Effector memory CD4-positive, alpha-beta T cell (primary cell): ENCODE data around the gene ASB10.

Source experiments
- DNase-seq, 3 donors: peaks; one replicate each; pipeline ENCODE4 v3.0.0-alpha.2; 2020
- H3K27ac ChIP-seq: 2 replicates; pipeline ENCODE4 v1.7.0; 2013; ENCODE audit warnings: mild to moderate bottlenecking, low read length, moderate library complexity; ENCODE audit not compliant: insufficient read depth, poor library complexity, severe bottlenecking
- H3K27me3 ChIP-seq: replicated peaks from 2 replicates; pipeline ENCODE4 v1.7.0; 2013; ENCODE audit warnings: mild to moderate bottlenecking, low read length; ENCODE audit not compliant: insufficient read depth, control insufficient read depth, poor library complexity, severe bottlenecking
- H3K36me3 ChIP-seq: 2 replicates; pipeline ENCODE4 v1.7.0; 2013; ENCODE audit warnings: mild to moderate bottlenecking, low read length, moderate library complexity; ENCODE audit not compliant: control insufficient read depth, insufficient read depth
- H3K4me1 ChIP-seq: 2 replicates; pipeline ENCODE4 v1.7.0; 2013; ENCODE audit warnings: low read length, mild to moderate bottlenecking; ENCODE audit not compliant: control insufficient read depth, insufficient read depth, poor library complexity, severe bottlenecking
- H3K4me3 ChIP-seq: 2 replicates; pipeline ENCODE4 v1.7.0; 2013; ENCODE audit warnings: low read length, low read depth, mild to moderate bottlenecking; ENCODE audit not compliant: insufficient read depth, poor library complexity, severe bottlenecking
- H3K9me3 ChIP-seq: 2 replicates; pipeline ENCODE4 v1.7.0; 2013; ENCODE audit warnings: mild to moderate bottlenecking, low read length, moderate library complexity; ENCODE audit not compliant: control insufficient read depth

ASB10 gene

DNA sequence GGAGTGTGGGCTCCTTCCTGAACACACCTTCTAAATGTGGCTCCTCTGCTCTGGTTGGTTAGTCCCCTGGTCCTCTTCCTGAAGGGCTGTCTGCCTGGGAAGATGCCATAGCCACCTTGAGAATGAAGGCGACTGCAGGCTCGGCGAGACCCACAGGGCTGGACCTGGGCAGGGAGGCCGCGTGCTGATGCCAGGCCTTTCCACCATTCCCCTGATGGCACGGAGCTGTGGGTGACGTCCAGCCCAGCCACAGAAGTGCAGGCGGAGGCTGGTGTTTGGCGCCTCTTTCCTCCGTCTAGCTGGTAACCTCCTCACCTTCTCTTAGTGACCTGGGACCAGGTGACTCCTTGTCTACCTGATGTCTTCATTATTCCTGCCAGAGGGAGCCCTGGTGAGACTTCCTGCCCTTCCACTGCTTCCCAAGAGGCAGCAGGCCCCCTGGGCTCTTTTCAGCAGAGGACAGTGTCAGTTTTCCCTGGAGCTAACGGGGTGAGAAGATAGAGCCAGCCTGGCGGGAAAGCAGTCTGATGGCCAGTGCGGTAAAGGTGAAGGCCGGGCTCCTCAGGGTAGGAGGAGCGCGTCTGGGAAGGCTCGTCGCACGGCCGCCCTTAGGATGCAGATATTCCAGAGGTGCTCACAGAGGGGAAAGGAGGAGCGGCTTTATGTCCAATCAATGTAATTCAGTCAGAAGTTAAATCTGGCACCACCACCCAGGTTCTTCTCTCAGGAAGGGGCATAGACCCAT lies 54.4 kb downstream of the ASB10 start:
- H3K36me3 ChIP-seq = peaks cover 26% of the 10 kb centered on the region
- DNase-seq = no peak

GRCh38 chr7:151131592-151132293 lies 55.3 kb downstream of the ASB10 start:
- Histone ChIP-seq H3K36me3 (peaks cover 26% of the 10 kb centered on the region), H3K27me3 (no peaks in the 10 kb centered on the region), H3K4me3 (no peak overlapping the region), H3K4me1 (no peaks in the 10 kb centered on the region), H3K9me3 (no peaks in the 10 kb centered on the region), H3K27ac (no peak overlapping the region)
- no peak for DNase-seq

More for the DNA sequence above, 54.4 kb downstream of the ASB10 start:
- Histone ChIP-seq H3K27ac (no peak overlapping the region), H3K9me3 (no peaks in the 10 kb centered on the region), H3K4me1 (no peaks in the 10 kb centered on the region), H3K4me3 (no peak overlapping the region), H3K27me3 (no peaks in the 10 kb centered on the region)

DNA sequence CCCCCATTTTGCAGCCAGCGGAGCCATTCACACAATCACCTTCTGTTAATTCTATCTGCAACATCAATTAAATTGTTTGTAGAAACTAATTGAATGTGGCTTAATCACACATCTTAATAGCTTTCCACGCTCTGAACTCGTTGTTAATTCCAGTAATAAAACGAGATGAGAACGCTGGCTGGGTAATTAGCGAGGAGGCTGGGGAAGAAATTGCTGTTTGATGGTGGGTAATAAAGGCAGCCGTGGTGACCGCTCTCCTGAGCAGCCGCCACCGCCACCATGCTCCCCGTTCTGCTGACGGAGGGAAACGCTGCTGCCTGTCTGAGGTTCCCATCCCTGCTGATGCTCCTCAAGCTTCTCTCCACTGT lies 55.8 kb downstream of the ASB10 start:
- no peak for DNase-seq
- peaks cover 24% of the 10 kb centered on the region for H3K36me3 ChIP-seq
- no peaks in the 10 kb centered on the region for H3K27me3 ChIP-seq
- H3K4me1 ChIP-seq = no peaks in the 10 kb centered on the region
- no peak overlapping the region for H3K4me3 ChIP-seq
- H3K27ac ChIP-seq = no peak overlapping the region
- no peaks in the 10 kb centered on the region for H3K9me3 ChIP-seq

DNA sequence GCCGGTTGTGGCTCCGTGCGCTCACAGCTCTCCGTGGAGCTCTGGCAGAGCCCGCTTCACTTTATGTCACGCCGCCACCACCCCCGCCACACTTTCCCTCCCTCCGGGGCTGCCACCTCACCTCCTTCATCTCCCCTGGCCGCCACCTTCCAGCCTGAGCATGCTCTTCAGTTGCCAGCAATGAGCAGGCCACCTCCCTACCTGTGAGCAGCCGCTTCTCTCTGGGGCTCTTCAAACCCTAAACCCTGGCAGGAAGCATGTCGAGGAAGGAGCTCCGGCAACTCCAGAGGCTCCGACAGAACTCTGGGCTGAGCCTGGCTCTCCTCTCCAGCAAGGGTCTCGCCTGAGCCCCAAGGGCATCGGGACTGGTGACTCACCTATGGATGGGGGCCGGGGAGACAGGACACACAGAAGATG lies 56.3 kb downstream of the ASB10 start:
- Histone ChIP-seq H3K27me3 (no peaks in the 10 kb centered on the region), H3K27ac (no peak overlapping the region), H3K36me3 (peaks cover 20% of the 10 kb centered on the region), H3K4me1 (no peaks in the 10 kb centered on the region), H3K4me3 (no peak overlapping the region), H3K9me3 (no peaks in the 10 kb centered on the region)
- no peak for DNase-seq

DNA sequence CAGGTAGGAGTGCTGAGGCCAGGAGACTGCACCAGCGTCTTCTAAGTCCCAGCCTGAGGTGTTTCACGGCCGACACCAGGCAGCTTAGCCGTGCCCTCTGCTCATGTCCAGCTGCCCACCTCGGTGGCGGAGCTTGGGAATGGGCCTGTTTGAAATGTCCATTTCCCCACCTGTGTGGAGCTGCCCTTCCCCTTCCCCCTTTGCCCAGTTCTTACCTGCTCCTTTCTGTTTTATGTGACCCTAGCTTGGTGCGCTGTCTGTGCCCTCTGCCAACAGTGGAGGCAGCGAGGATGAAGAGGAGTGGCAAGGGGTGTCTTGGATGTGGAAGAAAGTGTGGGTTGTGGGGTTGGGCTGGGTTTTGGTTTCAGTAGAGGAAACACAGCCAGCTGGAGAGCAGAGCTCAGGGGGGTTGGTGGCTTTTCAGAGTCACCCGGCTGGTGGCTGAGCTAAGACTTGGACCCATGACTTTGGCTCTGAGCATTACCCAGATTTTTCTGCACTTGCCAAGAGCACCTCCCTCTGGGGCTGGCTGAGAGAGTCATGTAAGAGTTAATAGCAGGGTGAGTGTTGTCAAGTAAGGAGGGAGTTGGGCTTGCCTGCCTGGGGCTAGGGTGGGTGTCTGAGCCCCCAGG lies 57.0 kb downstream of the ASB10 start:
- Histone ChIP-seq H3K4me1 (no peaks in the 10 kb centered on the region), H3K9me3 (no peaks in the 10 kb centered on the region), H3K27ac (no peak overlapping the region), H3K4me3 (no peak overlapping the region), H3K36me3 (peaks cover 20% of the 10 kb centered on the region), H3K27me3 (no peaks in the 10 kb centered on the region)
- DNase-seq = no peak

- H3K9me3 ChIP-seq = no peaks in the 10 kb centered on the region
- no peaks in the 10 kb centered on the region for H3K27me3 ChIP-seq
- no peak for DNase-seq
- H3K27ac ChIP-seq = no peak overlapping the region
- no peak overlapping the region for H3K4me3 ChIP-seq
- peaks cover 17% of the 10 kb centered on the region for H3K36me3 ChIP-seq
- H3K4me1 ChIP-seq = no peaks in the 10 kb centered on the region
These were observed 57.7 kb downstream of the ASB10 start for GRCh38 chr7:151129117-151129959.

DNA sequence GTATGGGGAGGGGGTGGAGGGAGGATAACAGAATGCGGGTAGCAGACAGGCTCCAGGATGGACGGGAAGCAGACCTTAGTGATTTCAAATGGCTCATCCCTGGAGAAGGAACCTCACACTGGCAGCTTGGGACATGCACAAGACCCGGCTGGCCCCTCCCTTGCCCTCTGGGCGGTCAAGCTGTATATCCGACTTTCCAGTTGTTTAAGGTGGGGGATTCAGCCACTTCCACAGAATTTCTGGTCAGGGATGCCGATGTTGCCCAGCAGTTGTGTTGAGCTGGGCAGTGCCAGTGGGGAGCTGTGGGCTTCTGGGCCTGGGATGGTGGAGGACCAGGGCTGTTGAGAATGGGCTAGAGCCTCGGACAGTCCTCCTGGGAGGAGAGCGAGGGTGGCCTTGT lies 58.3 kb downstream of the ASB10 start:
- no peaks in the 10 kb centered on the region for H3K27me3 ChIP-seq
- H3K4me1 ChIP-seq = no peaks in the 10 kb centered on the region
- H3K27ac ChIP-seq = no peak overlapping the region
- no peaks in the 10 kb centered on the region for H3K9me3 ChIP-seq
- H3K4me3 ChIP-seq = no peak overlapping the region
- H3K36me3 ChIP-seq = peaks cover 17% of the 10 kb centered on the region
- DNase-seq = no peak

DNA sequence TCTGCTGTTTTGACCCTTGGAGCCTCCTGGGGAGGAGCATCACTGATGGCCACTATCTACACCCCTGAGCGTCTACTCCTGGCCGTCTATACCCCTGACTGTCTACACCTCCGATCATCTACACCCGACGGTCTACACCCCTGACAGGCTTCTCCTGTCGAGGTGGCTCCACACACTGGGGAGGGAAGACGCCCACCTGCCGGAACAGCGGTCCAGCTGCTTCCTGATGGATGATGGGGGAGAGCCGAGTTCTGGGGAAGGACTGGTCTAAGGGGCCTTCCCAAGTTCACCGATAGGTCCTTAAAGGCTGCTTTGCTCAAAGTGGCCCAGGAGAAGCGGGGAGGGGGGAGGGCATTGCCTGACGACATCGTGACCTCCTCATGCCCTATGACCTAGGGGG lies 58.9 kb downstream of the ASB10 start:
- H3K4me3 ChIP-seq = no peak overlapping the region
- H3K36me3 ChIP-seq = peaks cover 17% of the 10 kb centered on the region
- H3K4me1 ChIP-seq = no peaks in the 10 kb centered on the region
- no peak for DNase-seq
- H3K27ac ChIP-seq = no peak overlapping the region
- H3K27me3 ChIP-seq = no peaks in the 10 kb centered on the region
- no peaks in the 10 kb centered on the region for H3K9me3 ChIP-seq

DNA sequence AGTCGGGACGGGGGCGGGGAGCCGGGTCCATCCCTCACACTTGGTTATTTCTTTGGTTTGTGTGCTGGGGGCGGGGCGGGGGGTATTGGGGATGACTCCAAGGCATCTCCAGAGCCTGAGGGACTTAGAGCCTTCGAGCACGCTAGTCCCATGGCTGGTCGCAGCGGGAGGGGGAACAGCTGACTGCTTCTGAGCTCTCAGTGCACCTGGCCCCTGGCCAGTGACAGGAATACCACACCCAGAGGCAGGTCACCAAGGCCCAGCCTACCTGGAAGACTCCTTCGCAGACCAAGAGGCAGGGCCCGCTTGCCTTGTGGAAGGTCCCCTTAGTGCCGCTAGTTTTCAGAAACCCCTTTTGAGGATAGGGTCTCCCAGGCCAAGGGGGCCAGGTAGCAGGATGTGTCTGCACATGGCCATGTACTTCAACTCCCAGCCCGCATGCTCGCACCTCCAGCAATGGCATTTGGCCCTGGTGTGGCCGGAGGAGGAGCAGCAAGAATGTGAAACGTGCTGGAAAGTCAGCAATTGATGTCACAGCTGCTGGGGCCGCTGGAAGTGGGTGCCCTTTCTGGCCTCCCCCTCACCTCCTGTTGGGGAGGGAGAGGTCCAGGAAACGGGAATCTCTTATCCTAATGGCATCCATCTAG lies 60.4 kb downstream of the ASB10 start:
- DNase-seq = no peak
- no peak overlapping the region for H3K4me3 ChIP-seq
- H3K27ac ChIP-seq = no peak overlapping the region
- peaks cover 21% of the 10 kb centered on the region for H3K36me3 ChIP-seq
- H3K9me3 ChIP-seq = no peaks in the 10 kb centered on the region
- H3K4me1 ChIP-seq = no peaks in the 10 kb centered on the region
- H3K27me3 ChIP-seq = no peaks in the 10 kb centered on the region
